Astrocyte (in vitro differentiated cells and primary cell): ENCODE data around the gene ADPRM.

Source experiments
- CTCF ChIP-seq: IDR thresholded peaks from 2 replicates; pipeline ENCODE4 v1.5.1; 2011; ENCODE audit warnings: low read depth, mild to moderate bottlenecking, inconsistent platforms, low read length, moderate library complexity; ENCODE audit not compliant: insufficient read depth
- EZH2 ChIP-seq: IDR thresholded peaks from 2 replicates; pipeline ENCODE4 v1.6.1; 2012; ENCODE audit warnings: mild to moderate bottlenecking, low read length, inconsistent platforms; ENCODE audit not compliant: insufficient read depth

GRCh38 chr17:10748531-10749181 is 51.3 kb downstream of the ADPRM start:
- TF ChIP-seq EZH2 (no peak), CTCF (no peak)
